Natural killer cell (primary cell): Measurements from ENCODE around the gene CSRP1. TPM values are rescaled to one million over a fixed set of nuclear protein-coding genes. Genes with fewer than 3 reads are reported as not detected.
A peak's percentile ranks its signal among the peaks of the same experiment; 100 is the strongest.

Experiments
- ATAC-seq, 3 donors: fragments of 150-1000 bp in 2 of 3; fragments of 200-7000 bp in 1 of 3; cut with Tn5 transposase; 1 replicate in 1 of 3; 2 replicates in 2 of 3; pipeline ENCODE4 v1.10.0; 2021; ENCODE audit warnings: mild to moderate bottlenecking in 2 of 3, moderate library complexity in 2 of 3
- DNase-seq, 2 donors: peaks; one replicate each; pipeline versions ENCODE4 v3.0.0 to v3.0.0-alpha.2; 2013 to 2021; ENCODE audit warnings: mixed read lengths in 1 of 2
- H3K27ac ChIP-seq: one replicate; pipeline ENCODE4 v1.5.1; 2013; ENCODE audit warnings: mild to moderate bottlenecking, low read length
- H3K27me3 ChIP-seq: one replicate; pipeline ENCODE4 v1.6.1; 2013; ENCODE audit warnings: low read length; ENCODE audit not compliant: control insufficient read depth, insufficient read depth
- H3K36me3 ChIP-seq: one replicate; pipeline ENCODE4 v1.6.1; 2013; ENCODE audit warnings: low read length; ENCODE audit not compliant: control insufficient read depth, insufficient read depth
- H3K4me1 ChIP-seq: one replicate; pipeline ENCODE4 v1.6.1; 2013; ENCODE audit warnings: low read length; ENCODE audit not compliant: control insufficient read depth, insufficient read depth
- H3K4me3 ChIP-seq: one replicate; pipeline ENCODE4 v1.5.1; 2013; ENCODE audit warnings: low read length
- H3K9me3 ChIP-seq: one replicate; pipeline ENCODE4 v1.6.1; 2013; ENCODE audit warnings: low read length; ENCODE audit not compliant: control insufficient read depth, insufficient read depth
- H3K27ac Mint-ChIP-seq, 2 donors: one replicate each; pipeline ENCODE4 v1.8.0; 2022; ENCODE audit warnings: mild to moderate bottlenecking in 2 of 2, mixed read lengths in 2 of 2, moderate library complexity in 1 of 2
- H3K27me3 Mint-ChIP-seq, 2 donors: one replicate each; pipeline ENCODE4 v1.8.0; 2022; ENCODE audit warnings: low read depth in 2 of 2, mixed read lengths in 2 of 2
- H3K36me3 Mint-ChIP-seq: one replicate; pipeline ENCODE4 v1.8.0; 2022; ENCODE audit warnings: mixed read lengths
- H3K4me1 Mint-ChIP-seq, 2 donors: one replicate each; pipeline ENCODE4 v1.8.0; 2022; ENCODE audit warnings: mixed read lengths in 2 of 2
- H3K4me3 Mint-ChIP-seq: one replicate; pipeline ENCODE4 v1.8.0; 2022; ENCODE audit warnings: mild to moderate bottlenecking, moderate library complexity, mixed read lengths
- H3K9me3 Mint-ChIP-seq, 2 donors: one replicate each; pipeline ENCODE4 v1.8.0; 2022; ENCODE audit warnings: mixed read lengths in 2 of 2
- WGBS: methylation state at CpG from one replicate; pipeline ENCODE4 v1.1.7; 2013; ENCODE audit warnings: missing lambda C conversion rate; ENCODE audit not compliant: insufficient coverage; 5-methylcytosine and 5-hydroxymethylcytosine counted together
- intact Hi-C: fragments of 100-400 bp; cut with micrococcal nuclease; formaldehyde crosslinking; loops from one replicate; pipeline ENCODE4 v1.14.2; 2022
- total RNA-seq, 4 donors: library from RNA; stranded (reverse); fragments of 120-200 nt in 1 of 4; gene quantifications; one replicate each; pipeline versions ENCODE4 v1.2.3 to v1.2.4, GENCODE V29; 2013 to 2022
- TF ChIP-seq, protein P1 (sequence below): fragments of 200-600 bp; IDR thresholded peaks from one replicate; pipeline ENCODE4 v1.8.0; 2022; ENCODE audit warnings: antibody characterized with exemption

Gene CSRP1
- total RNA-seq, 3 donors from 2014 or later (not counting 1 experiment from before 2014, with no cell fraction given), result 36.9 to 48.4 (median 44.1) TPM

DNA sequence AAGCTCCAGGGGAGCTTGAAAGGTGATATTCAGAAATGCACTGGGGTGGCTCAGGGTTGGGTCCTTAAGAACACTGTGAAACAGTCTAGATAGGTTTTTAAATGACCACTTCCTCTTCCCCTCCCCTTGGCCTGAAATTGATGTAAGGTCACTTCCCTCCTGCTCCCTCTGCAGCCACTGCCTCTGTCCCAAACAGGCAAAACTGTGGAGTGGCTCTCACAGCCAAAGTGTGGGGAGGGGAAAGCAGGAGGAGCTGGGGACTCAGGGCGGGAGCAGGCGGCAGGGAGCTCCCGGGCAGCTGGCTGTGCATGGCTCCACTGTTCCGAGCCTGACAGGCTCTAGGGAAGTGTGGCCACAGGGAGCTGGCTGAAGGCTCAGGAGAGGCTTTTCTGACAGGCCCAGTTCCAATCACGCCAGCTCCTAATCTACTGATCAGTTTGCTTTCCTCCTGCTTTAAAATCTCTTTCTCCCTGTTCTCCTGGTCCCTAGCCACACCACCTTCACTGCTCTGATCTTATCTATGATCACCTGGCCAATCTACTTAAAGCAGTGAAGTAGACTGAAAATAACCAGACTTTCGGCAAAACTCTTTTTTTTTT lies 5.1 kb upstream of the CSRP1 start:
- peaks cover 0 to 8% of the 10 kb centered on the region in 2 donors for H3K4me1 Mint-ChIP-seq
- 85% methylated on average over 6 of the region's 6 CpGs for WGBS
- Histone ChIP-seq H3K9me3 (no peaks in the 10 kb centered on the region), H3K36me3 (no peaks in the 10 kb centered on the region), H3K4me3 (no peak overlapping the region), H3K4me1 (peaks cover 10% of the 10 kb centered on the region), H3K27me3 (no peaks in the 10 kb centered on the region), H3K27ac (no peak overlapping the region)
- TF ChIP-seq, protein P1, sequence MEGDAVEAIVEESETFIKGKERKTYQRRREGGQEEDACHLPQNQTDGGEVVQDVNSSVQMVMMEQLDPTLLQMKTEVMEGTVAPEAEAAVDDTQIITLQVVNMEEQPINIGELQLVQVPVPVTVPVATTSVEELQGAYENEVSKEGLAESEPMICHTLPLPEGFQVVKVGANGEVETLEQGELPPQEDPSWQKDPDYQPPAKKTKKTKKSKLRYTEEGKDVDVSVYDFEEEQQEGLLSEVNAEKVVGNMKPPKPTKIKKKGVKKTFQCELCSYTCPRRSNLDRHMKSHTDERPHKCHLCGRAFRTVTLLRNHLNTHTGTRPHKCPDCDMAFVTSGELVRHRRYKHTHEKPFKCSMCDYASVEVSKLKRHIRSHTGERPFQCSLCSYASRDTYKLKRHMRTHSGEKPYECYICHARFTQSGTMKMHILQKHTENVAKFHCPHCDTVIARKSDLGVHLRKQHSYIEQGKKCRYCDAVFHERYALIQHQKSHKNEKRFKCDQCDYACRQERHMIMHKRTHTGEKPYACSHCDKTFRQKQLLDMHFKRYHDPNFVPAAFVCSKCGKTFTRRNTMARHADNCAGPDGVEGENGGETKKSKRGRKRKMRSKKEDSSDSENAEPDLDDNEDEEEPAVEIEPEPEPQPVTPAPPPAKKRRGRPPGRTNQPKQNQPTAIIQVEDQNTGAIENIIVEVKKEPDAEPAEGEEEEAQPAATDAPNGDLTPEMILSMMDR, result no peak
- intact Hi-C loops, result loop anchor here (2.0 to 5.0 kb wide), 2 partner anchors 63 to 75 kb away; no protein-coding TSS in a partner anchor
- ATAC-seq, result peak in 1 of 3 donors; percentile 40
- DNase-seq, result no peak
- no peak overlapping the region for H3K27ac Mint-ChIP-seq
- H3K27me3 Mint-ChIP-seq, result no peaks in the 10 kb centered on the region
- H3K9me3 Mint-ChIP-seq, result no peaks in the 10 kb centered on the region
- H3K36me3 Mint-ChIP-seq, result no peaks in the 10 kb centered on the region
- H3K4me3 Mint-ChIP-seq, result no peak overlapping the region

DNA sequence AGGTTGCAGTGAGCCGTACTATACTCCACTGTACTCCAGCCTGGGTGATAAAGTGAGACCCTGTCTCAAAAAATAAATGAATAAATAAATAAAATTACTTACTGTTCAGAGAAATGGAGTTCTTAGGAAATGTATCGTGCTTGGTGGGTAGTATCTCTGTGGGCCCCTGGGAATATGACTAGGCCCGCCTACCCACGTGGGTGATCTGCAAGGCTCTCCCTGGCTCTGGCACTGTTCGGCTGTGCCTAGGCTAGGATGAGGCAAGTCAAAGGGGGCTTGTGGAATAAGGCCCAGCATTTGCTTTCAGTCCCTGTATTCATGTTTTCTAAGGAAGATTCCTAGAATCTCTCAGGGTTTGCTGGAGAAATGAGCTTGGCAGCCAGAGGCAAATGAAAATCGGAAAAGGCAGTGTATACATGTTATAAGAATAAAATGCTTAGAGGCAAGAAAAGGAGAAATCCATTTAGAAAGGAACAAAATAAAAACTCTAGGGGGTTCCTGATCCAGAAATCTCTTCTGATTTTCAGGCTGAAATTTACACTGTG lies 4.5 kb upstream of the CSRP1 start:
- DNase-seq (no peak), ATAC-seq (no peak)
- TF ChIP-seq, protein P1, result no peak
- H3K27me3 ChIP-seq, result no peaks in the 10 kb centered on the region
- 96% methylated on average over 5 of the region's 6 CpGs for WGBS
- Mint-ChIP-seq H3K27ac (no peak overlapping the region), H3K36me3 (no peaks in the 10 kb centered on the region), H3K4me1 (peaks cover 1 to 10% of the 10 kb centered on the region in 2 donors), H3K27me3 (no peaks in the 10 kb centered on the region), H3K4me3 (no peak overlapping the region), H3K9me3 (no peaks in the 10 kb centered on the region)
- H3K4me1 ChIP-seq, result peaks cover 12% of the 10 kb centered on the region
- H3K9me3 ChIP-seq, result no peaks in the 10 kb centered on the region
- no peaks in the 10 kb centered on the region for H3K36me3 ChIP-seq
- H3K4me3 ChIP-seq, result no peak overlapping the region
- no peak overlapping the region for H3K27ac ChIP-seq
- intact Hi-C loops, result loop anchor here (5.0 kb wide), 1 partner anchor 74 kb away; no protein-coding TSS in a partner anchor

DNA sequence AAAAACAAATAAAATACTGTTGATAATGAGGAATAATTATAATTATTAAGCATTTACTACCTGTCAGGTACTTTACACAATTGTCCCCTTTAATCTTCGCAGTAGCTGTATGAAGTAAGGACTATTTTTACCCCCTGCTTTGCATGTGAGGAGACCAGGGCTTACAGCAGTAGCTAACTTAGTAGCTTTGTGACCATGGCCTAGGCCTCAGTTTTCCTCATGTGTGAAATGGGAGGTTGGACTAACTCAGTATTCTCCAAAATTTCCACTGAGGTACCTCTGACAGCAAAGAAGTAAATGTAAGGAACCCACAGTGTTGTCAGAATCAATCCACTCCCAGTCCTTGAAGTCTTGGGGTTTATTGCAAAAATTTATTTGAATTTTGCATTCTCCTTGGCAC lies 3.8 kb upstream of the CSRP1 start:
- Mint-ChIP-seq H3K4me3 (no peak overlapping the region), H3K27me3 (no peaks in the 10 kb centered on the region), H3K36me3 (no peaks in the 10 kb centered on the region), H3K4me1 (peaks cover 9 to 17% of the 10 kb centered on the region in 2 donors), H3K9me3 (no peaks in the 10 kb centered on the region), H3K27ac (no peak overlapping the region)
- no peak for ATAC-seq
- intact Hi-C loops, result loop anchor here (5.0 kb wide), 1 partner anchor 73 kb away; no protein-coding TSS in a partner anchor
- no peak overlapping the region for H3K4me3 ChIP-seq
- H3K9me3 ChIP-seq, result no peaks in the 10 kb centered on the region
- peaks cover 19% of the 10 kb centered on the region for H3K4me1 ChIP-seq
- TF ChIP-seq, protein P1, result no peak
- H3K36me3 ChIP-seq, result no peaks in the 10 kb centered on the region
- H3K27me3 ChIP-seq, result no peaks in the 10 kb centered on the region
- WGBS, result no CpG with 5 or more reads among the region's 1 CpG
- no peak overlapping the region for H3K27ac ChIP-seq
- DNase-seq, result no peak
